Stimulated activated CD4-positive, alpha-beta T cell treated with anti-CD3 and anti-CD28 coated beads, Interleukin-4, amount 100 ng/mL, for 24 hours (primary cell): ENCODE measurements around the gene MVB12B.

Experiments
- DNase-seq: peaks from one replicate; pipeline ENCODE4 v3.0.0-alpha.2; 2020

The MVB12B gene

GRCh38 chr9:126411225-126411947 is 84.8 kb downstream of the MVB12B start:
- DNase-seq = peak; percentile 37

DNA sequence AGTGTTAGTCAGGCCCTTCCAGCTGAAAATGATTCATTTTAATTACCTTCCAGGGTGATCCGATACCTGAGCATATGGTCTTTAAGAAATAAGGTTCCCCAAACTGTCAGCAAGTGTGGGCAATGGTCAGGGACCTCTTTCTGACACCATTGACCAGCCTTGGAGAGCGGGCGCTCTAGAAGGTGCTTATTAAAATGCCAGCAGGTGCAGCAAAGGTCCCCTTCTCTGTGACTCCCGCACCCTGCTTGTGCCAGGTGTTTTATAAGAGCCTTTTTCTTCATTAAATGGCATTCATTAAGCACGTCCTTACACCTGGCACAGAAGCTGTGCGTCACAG is 85.3 kb downstream of the MVB12B start:
- DNase-seq = no peak

GRCh38 chr9:126412905-126413304 is 86.3 kb downstream of the MVB12B start:
- DNase-seq = no peak

DNA sequence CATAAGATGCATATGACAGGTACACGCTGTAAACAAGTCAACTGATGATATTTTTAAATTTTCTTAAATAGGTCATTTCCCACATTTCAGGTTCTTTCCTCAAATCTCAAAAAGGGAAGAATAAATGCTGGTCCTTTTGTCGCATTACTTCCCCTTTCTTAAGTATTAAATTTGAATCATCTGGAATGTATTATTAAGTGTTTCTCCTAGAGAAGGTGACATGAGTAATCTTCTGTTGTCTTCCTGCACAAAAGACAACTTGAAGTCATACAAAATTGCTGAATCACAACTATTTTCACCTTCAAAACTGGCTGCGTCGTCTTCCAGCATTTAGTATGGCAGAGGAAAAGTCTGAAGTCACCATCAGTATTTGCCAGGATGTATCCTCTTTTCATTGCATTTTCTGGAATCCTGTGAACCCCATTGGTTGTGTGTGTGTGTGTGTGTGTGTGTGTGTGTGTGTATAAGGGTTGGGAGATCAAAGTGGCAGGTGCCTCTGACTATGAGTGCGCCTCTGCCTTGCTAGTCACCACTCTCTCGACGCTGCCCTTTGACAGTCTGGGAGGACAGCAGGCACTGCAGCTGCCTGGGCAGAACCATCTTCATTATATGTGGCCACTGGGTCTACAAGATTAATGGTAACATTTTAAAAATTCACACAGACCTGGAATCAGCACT is 86.9 kb downstream of the MVB12B start:
- no peak for DNase-seq

DNA sequence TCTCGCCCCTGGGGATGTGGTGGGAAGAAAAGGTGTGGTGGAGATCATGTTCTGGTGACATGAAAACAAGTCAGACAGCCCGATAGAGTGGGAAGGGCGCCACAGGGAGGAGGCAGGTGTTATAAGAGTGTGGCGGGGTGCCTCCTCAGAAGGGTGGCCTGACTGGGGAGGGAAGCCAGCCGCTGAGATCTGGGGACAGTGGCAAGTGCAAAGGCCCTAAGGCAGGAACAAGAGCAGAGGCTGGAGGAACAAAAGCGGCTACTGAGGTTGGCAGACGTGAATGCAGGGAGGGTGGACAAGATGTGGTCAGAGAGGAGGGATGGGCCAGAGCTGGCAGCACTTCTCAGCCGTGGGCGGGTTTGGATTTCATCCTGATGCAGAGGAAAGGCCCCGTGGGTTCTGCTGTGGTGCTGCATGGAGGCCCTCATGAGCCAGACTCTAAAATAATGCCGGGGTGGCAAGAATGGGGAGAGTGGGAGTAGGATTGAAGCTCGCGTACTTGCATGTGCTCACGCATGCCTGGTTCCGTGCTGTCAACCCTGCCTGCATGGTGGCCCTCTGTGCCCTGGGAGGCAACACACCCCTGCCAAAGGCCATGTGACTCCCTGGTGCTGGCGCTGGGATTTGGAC is 89.2 kb downstream of the MVB12B start:
- no peak for DNase-seq

DNA sequence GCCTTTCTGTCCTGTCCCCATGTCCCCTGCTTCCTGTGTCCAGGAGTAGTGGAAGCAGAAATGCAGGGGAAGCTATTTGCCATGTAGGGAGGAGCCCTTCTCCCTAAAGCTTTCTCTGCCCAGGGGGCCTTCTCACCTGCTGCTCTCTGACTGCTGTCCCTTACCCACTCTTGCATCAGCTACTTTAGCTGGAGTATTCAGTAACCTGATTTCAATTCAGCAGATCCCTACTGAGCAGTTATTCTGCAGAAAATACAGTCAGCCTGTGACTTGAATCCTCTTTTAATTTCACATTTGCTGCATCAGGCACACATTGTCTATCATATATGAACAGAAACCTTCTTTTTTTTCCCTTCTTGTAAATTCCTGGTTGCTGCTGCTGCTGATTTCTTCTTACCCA is 90.4 kb downstream of the MVB12B start:
- no peak for DNase-seq

- DNase-seq = no peak
Measured at GRCh38 chr9:126417684-126418083, 91.1 kb downstream of the MVB12B start.

GRCh38 chr9:126418608-126419007 is 92.0 kb downstream of the MVB12B start:
- DNase-seq = no peak

- no peak for DNase-seq
Measured at GRCh38 chr9:126419475-126419874, 92.8 kb downstream of the MVB12B start.

- no peak for DNase-seq
Measured at GRCh38 chr9:126420135-126420534, 93.5 kb downstream of the MVB12B start.

GRCh38 chr9:126420643-126421564 is 94.3 kb downstream of the MVB12B start:
- DNase-seq = no peak

DNA sequence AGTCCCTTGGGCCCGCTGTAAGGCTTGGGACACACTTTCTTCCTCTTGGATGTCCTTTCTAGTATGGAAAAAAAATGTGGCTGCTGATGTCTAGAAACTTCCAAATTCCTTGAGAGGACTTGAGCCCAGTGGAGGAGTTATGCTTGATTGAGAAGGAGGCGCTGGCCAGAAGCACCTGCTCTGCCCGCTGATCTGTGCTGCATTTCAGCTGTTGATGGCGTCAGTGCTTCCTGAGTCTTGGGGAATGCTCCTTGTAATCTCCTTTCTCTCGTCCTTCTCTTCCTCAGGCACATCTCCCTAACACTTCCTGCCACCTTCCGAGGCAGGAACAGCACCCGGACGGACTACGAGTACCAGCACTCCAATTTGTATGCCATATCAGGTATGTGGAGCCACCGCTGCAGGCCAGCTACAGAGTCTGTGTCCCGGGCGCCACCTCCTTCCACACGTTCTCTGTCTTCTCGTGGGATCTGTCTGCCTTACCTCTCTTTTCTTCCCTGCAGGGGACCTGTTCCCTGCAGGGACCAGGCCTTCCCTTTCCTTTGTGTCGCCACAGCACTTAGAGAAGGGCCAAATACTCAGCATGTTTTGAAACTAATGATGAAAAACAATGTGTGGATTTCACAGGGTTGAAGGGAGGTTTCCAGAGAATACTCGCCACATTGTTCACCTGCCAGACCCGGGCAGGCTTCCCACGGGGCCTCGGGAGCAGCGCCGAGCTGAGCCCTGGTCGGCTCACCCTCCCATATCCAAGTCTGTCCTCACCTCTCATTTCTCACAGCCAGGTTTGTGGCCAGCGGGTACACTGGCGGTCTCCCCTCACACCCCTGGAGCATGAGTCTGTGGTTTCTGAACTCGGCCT is 95.2 kb downstream of the MVB12B start:
- DNase-seq = no peak

DNA sequence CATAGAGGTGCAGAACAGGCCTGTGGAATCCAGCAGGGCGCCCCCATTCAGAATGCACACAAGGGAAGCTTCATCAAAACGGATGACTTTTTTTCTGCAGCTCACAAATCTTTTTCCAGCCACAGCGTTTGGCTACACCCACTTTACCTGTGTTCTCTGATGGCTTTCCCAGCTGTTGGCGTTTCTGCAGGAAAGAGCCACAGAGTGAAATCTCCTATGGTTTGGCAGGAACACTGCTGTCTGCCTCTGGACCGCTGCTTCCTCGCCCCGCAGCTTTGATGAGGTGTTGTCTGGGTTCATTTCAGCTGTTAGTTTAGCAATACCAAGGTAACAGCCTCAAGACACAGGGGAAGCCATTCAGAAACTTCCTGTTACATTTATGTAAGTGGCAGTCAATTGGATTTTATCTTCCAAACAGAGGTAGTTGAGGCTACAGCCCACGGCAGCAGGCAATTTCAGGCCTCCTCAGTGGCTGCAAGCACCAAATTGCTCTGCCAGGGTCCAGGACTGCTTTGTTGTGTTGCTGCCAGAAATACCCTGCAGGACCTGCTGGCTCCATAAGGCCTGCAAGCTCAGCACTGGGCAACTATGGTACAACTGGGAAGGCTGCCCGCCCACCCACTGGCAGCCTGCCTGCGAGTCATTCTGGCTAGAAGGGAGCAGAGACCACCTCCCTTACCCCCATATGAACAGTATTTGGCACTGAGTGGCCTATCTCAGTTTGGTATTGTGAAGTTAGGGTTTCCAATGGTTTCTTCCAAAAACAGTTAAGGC is 96.7 kb downstream of the MVB12B start:
- no peak for DNase-seq

GRCh38 chr9:126423916-126424185 is 97.2 kb downstream of the MVB12B start:
- no peak for DNase-seq

- no peak for DNase-seq
Measured at GRCh38 chr9:126424511-126424910, 97.9 kb downstream of the MVB12B start.

DNA sequence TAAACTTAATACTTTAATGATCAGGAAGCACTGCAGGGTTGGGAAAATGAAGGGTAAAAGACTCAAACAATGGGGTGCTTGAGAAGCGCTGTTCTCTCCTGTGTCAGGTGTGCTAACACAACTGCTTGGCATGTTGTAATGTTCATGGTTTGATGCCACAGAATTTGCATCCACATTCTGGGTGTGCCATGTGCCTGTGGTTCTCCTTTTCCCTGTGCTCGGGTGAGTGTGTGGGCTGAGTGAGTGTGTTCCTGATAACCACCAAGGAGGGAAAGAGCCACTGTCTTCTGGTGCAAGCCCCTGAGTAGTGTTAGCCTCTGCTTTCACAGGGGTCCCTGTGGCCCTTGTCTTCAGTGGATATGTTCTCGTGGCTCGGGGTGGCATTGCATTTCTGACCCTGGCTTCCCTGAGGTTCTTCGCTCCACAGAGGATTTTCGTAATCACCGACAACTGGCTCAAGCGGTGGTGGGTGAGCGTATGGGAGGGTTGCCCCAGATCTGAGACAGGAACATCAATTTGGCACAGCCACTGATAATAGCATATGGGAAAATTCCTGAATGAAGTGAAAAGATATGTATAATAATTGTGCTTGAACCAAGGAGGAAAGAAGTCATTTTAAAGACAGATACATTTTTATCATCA is 102.0 kb downstream of the MVB12B start:
- DNase-seq = no peak

GRCh38 chr9:126429190-126429589 is 102.6 kb downstream of the MVB12B start:
- DNase-seq = no peak

DNA sequence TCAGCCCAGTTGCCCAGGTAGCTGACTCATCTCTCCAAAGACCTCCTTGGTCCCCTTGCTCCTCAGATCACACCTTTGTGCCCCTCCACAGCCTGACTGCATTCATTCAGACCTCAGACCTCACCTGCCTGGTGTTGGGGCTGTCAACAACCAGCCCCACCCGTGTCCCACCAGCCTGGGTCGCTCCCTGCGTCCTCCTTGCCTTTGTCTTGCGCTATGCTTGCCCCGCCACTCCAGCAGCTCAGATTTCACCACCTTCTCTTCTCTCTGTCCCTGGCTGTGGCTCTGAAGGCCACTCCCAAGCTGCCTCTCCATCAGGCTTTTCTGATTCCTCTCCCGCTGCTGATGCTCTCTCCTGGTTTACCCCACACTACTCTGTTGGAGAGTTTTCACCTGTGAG is 103.5 kb downstream of the MVB12B start:
- no peak for DNase-seq

GRCh38 chr9:126431077-126431742 is 104.6 kb downstream of the MVB12B start:
- DNase-seq = no peak

DNA sequence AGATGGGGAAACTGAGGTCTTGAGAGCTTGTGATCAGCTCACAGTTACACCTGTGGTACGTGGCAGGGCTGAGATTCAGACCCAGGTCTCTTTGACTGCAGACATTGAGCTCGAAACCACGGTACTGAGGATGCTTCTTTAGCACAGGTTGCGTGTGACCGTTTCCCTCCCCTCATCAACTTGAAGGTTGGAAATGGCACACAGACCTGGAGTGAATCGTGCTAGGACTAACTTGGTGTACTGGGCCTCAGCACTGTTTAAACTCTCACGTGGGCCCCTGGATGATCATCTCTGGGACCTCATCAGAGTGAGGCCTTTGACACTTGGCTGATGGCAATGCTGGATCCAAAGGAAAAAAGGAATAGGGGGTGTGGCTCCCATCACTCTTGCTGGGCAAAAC is 106.0 kb downstream of the MVB12B start:
- no peak for DNase-seq

GRCh38 chr9:126435105-126435504 is 108.5 kb downstream of the MVB12B start:
- no peak for DNase-seq
